Upper lobe of right lung (tissue), 1 donor: ENCODE data around the gene MAP2K5. TPM values are rescaled to one million over a fixed set of nuclear protein-coding genes. Genes with fewer than 3 reads are reported as not detected.

ENCODE experiments used
- ATAC-seq: fragments of 200-7000 bp; cut with Tn5 transposase; one replicate; pipeline ENCODE4 v1.9.1; 2020; ENCODE audit warnings: mild to moderate bottlenecking, moderate library complexity
- DNase-seq: peaks from one replicate; pipeline ENCODE4 v3.0.0-alpha.2; 2020
- H3K27ac ChIP-seq: fragments of 200-600 bp; one replicate; pipeline ENCODE4 v1.8.0; 2022
- H3K27me3 ChIP-seq: fragments of 200-600 bp; one replicate; pipeline ENCODE4 v1.8.0; 2022; ENCODE audit warnings: mild to moderate bottlenecking
- H3K36me3 ChIP-seq: fragments of 200-600 bp; one replicate; pipeline ENCODE4 v1.8.0; 2022
- H3K4me1 ChIP-seq: fragments of 200-600 bp; one replicate; pipeline ENCODE4 v1.8.0; 2022
- H3K4me3 ChIP-seq: fragments of 200-600 bp; one replicate; pipeline ENCODE4 v1.8.0; 2022; ENCODE audit warnings: mild to moderate bottlenecking
- H3K9me3 ChIP-seq: fragments of 200-600 bp; one replicate; pipeline ENCODE4 v1.8.0; 2022
- intact Hi-C: fragments of 100-400 bp; cut with DNase I; formaldehyde crosslinking; loops from one replicate; pipeline ENCODE4 v1.11.0; 2022
- total RNA-seq: library from RNA; stranded (reverse); fragmentation: NEBNext Ultra II Directional; extraction: Animal tissue kit (Norgen Biotek cat#: 25700); gene quantifications from one replicate; pipeline ENCODE4 v1.2.1, GENCODE V29; 2021
- TF ChIP-seq, protein P1 (sequence below): fragments of 200-600 bp; IDR thresholded peaks from one replicate; pipeline ENCODE4 v1.8.0; 2022; ENCODE audit warnings: antibody characterized with exemption
- donor health status: DM: no; HTN: yes; CAD: no; lungs with severe emphysema.

MAP2K5 gene
- total RNA-seq, 1 donor from 2014 or later, result 18.3 TPM

DNA sequence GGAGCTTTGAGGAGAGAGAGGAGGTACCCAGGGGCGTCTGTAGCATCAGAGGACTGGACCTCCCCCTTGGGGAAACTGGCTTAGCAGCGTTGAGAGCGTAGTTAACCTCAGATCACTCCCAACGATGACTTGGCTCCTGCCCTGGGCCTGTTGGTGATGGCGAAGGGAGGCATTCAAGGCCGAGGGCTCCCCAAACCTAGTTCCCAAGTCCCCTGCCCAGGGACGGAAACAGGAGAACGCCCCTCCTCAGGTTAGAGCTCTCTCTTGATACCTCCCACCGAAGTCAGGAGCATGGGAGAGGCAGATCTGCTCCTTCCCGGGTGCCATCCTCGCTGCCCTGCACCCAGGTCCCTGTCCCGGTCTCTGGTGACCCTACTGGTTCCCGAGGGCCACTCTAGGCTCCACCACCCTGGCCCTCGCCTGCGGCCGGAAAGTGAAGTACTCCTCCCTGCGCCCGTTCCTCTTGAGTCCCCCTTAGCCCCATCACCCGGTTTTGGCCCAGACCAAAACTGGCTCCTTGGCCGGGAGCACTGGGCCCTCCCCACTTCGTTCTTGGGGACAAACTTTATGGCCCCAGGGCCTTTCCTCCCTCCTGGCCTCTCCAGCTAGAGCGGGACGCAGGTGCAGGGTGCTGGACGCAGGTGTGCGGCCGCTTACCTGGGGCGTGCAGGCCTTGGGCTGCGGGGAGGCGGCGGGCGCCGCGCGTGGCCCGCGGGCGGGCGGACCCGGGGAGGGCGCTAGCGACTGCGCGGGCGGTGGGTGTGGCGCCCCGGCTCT, 280.2 kb downstream of the MAP2K5 start:
- no peaks in the 10 kb centered on the region for H3K9me3 ChIP-seq
- TF ChIP-seq, protein P1, sequence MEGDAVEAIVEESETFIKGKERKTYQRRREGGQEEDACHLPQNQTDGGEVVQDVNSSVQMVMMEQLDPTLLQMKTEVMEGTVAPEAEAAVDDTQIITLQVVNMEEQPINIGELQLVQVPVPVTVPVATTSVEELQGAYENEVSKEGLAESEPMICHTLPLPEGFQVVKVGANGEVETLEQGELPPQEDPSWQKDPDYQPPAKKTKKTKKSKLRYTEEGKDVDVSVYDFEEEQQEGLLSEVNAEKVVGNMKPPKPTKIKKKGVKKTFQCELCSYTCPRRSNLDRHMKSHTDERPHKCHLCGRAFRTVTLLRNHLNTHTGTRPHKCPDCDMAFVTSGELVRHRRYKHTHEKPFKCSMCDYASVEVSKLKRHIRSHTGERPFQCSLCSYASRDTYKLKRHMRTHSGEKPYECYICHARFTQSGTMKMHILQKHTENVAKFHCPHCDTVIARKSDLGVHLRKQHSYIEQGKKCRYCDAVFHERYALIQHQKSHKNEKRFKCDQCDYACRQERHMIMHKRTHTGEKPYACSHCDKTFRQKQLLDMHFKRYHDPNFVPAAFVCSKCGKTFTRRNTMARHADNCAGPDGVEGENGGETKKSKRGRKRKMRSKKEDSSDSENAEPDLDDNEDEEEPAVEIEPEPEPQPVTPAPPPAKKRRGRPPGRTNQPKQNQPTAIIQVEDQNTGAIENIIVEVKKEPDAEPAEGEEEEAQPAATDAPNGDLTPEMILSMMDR, result no peak
- no peaks in the 10 kb centered on the region for H3K36me3 ChIP-seq
- ATAC-seq, result no peak
- no peak for DNase-seq
- H3K4me1 ChIP-seq, result peaks cover 13% of the 10 kb centered on the region
- peaks cover 88% of the 10 kb centered on the region for H3K27me3 ChIP-seq
- H3K27ac ChIP-seq, result no peak overlapping the region
- no peak overlapping the region for H3K4me3 ChIP-seq
- intact Hi-C loops, result no loop called here

DNA sequence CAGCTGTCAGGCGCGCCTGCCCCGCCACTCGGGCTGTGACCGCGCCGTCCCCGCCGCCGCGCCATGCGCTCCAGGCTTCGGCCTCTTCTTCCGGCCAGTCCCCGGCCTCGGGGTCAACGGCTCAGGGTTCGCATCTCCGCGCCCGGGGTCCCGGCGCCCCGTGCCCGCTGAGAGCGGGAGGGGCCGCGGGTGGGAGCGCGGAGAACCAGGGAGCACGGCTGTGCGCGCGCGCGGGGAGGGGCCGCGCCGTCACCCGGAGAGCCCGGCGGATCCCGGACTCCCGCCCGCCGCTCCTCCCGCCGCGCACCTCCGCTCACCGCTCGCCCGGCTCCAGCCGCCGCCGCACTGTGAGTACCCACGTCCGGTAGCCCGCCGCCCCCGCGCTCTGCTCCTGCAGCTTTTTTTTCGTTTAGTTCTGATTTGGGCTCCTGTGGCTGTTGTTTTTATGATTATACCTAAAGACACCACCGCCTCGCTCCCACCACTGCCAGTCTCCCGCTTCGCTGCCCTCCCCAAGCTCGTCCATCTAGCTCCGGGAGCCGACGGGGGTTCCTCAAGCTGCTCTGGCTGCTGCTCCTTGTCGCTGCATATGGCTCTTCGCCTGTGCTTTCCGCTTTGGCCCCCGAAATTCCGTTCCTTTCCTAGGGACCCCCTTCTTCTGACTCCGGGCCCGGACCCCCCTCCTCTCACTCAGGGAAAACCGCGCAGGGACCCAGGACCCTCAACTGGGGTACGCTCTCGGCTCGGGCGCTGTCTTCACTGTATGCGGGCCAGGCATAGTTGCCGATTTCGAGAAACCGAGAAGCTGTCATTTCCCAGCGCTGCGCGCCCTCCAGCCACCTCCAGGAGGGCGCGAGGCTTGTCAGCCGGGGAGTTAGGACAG, 281.1 kb downstream of the MAP2K5 start:
- peaks cover 96% of the 10 kb centered on the region for H3K27me3 ChIP-seq
- H3K27ac ChIP-seq, result no peak overlapping the region
- H3K4me1 ChIP-seq, result peaks cover 21% of the 10 kb centered on the region
- no peaks in the 10 kb centered on the region for H3K36me3 ChIP-seq
- TF ChIP-seq, protein P1, result no peak
- H3K4me3 ChIP-seq, result no peak overlapping the region
- ATAC-seq (no peak), DNase-seq (no peak)
- intact Hi-C loops, result no loop called here
- no peaks in the 10 kb centered on the region for H3K9me3 ChIP-seq

DNA sequence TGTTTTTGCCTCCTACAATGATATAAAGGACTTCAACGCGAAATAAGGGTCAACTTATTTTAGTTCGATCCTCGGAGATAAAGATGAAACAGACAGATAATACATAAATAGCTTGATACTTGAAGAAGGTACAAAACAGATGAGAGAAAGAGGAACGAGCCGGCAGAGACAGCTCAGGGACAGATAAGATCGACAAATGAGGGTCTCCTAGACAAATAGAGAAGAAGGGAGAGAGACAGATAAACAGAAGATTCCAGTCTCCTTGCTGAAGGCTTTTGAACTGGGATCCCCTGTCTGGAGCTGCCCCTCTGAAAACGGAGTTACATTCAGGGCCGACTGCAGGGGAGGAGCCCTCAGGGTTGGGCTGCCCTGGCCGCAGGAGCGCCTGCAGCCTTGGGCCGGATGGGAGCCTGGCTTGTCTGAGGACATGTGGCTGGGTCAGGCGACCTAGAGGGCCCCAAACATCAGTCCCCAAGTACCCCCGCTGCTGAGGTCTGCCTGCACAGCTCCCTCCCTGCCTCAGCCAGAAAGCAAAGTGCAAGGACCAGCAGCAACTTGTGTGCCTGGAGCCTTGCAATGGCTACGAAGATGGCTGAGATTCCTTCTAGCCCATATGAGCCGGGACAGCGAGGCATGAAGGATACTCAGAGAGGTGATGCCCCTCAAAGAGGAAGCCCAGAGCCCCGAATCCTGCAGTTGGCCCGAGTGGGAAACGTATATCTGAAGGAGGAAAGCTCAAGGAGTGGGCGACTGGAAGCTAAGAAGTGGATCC, 281.9 kb downstream of the MAP2K5 start:
- ATAC-seq (no peak), DNase-seq (no peak)
- Histone ChIP-seq H3K27ac (no peak overlapping the region), H3K4me3 (no peak overlapping the region), H3K27me3 (peaks cover 100% of the 10 kb centered on the region), H3K4me1 (peaks cover 29% of the 10 kb centered on the region), H3K9me3 (no peaks in the 10 kb centered on the region), H3K36me3 (no peaks in the 10 kb centered on the region)
- TF ChIP-seq, protein P1, result no peak
- intact Hi-C loops, result no loop called here

DNA sequence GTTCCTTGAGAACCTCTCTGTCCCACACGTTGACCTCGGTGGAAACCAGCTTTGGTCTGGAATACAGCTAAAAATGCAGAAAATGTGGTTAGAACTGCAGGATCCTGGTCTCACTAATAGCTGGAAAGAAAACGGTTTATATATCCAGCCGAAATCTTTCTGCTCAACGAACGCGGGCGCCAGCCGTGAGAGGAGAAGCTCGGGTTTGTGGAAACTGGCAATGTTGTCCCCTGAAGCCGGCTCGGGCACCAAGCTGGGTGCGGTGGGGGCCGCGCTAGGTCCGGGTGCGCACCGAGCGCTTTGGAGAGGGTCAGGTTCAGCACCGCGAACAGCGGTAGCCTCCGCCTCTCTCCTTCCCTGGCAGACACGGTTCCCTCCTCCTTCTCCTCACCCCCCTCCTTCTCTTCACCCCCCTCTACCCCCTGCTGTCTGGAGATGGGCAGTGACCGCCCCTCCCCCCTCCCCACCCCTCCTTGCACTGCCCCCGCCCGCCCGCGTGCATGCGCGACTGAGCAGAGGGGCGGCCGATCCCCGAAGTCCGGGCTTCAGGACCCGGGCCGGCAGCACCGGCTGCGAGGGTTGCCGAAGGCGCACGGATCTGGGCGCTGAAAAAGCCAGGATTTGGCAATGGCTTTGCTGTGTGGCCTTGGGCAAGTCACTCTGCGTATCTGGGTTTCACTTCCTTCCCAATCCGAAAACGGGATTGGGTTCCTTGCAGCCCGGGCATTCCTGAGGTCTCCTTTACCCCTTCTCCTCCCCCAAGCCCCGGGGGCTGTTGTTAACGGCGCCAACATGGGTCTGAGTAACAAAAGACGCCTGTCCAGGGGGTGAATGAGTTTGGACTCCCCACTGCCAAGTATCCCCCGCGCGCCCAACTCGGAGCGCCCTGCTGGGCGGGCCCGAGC, 282.7 kb downstream of the MAP2K5 start, which contains the start of gene SKOR1:
Gene SKOR1 (plus strand): TSS at position 534 of the 905 bp plus-strand sequence. CDS start 94 bp downstream, at position 628.
- Histone ChIP-seq H3K36me3 (no peaks in the 10 kb centered on the region), H3K27me3 (peaks cover 100% of the 10 kb centered on the region), H3K27ac (no peak within 1 kb of the TSS), H3K4me1 (peaks cover 30% of the 10 kb centered on the region), H3K9me3 (no peaks in the 10 kb centered on the region), H3K4me3 (no peak within 1 kb of the TSS)
- intact Hi-C loops, result no loop called here
- DNase-seq, result peak; percentile 65
- ATAC-seq, result peak; percentile 31
- TF ChIP-seq, protein P1, result no peak
